GM12875 (cell line): ENCODE results near the gene FBXO3.
"Not testable (repeated sequence)": the region's sequence is repeated elsewhere in the genome, so short reads cannot be mapped to it uniquely, and the experiment has no call there.

Source experiments
- H3K4me3 ChIP-seq: one replicate; pipeline ENCODE4 v1.5.1; 2011; ENCODE audit warnings: low read depth, low read length, control low read depth
- TF ChIP-seq, protein P1 (sequence below): IDR thresholded peaks from 2 replicates; pipeline ENCODE4 v1.5.1; 2011; ENCODE audit warnings: low read depth, mild to moderate bottlenecking, control low read depth, inconsistent platforms, low read length, moderate library complexity, borderline replicate concordance; ENCODE audit not compliant: insufficient read depth

The FBXO3 gene, protein sequence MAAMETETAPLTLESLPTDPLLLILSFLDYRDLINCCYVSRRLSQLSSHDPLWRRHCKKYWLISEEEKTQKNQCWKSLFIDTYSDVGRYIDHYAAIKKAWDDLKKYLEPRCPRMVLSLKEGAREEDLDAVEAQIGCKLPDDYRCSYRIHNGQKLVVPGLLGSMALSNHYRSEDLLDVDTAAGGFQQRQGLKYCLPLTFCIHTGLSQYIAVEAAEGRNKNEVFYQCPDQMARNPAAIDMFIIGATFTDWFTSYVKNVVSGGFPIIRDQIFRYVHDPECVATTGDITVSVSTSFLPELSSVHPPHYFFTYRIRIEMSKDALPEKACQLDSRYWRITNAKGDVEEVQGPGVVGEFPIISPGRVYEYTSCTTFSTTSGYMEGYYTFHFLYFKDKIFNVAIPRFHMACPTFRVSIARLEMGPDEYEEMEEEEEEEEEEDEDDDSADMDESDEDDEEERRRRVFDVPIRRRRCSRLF

DNA sequence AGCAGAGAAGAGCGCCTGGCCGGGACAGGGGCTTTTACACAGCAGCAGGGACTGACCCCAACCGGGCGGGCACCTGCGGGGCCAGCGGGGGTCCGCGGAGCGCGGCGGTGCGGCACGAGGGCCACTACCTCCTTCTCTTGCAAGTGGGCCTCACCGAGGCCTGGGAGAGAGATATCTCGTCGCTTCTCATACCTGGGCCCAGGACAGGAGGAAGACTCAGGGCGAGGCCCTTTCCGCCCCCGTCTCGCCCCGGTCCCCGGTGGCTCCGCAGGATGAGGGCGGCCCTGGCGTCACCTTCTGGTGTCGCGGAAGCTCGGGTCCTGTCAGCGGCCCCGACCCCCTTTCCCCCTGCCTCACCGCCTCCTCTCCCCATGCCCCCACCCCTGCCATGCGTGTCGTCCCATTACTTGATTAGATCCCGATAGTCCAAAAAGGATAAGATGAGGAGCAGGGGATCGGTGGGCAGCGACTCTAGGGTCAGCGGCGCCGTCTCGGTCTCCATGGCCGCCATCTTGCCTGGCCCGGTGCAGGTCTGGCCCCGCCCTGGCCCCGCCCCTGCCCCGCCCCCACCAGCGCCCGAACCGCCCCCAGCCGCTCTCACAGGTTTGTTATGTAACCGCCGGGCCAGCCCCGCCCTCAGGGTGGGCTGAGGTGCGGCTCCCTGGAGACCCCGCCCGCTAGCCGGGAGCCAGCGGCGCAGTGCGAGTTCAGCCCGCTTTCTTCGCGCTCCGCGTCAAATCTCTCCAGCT is at the start of gene FBXO3:
TSS of gene FBXO3 (minus strand) at position 534 of the 749 bp plus-strand sequence. CDS start at position 511, 23 bp downstream.
- TF ChIP-seq, protein P1, sequence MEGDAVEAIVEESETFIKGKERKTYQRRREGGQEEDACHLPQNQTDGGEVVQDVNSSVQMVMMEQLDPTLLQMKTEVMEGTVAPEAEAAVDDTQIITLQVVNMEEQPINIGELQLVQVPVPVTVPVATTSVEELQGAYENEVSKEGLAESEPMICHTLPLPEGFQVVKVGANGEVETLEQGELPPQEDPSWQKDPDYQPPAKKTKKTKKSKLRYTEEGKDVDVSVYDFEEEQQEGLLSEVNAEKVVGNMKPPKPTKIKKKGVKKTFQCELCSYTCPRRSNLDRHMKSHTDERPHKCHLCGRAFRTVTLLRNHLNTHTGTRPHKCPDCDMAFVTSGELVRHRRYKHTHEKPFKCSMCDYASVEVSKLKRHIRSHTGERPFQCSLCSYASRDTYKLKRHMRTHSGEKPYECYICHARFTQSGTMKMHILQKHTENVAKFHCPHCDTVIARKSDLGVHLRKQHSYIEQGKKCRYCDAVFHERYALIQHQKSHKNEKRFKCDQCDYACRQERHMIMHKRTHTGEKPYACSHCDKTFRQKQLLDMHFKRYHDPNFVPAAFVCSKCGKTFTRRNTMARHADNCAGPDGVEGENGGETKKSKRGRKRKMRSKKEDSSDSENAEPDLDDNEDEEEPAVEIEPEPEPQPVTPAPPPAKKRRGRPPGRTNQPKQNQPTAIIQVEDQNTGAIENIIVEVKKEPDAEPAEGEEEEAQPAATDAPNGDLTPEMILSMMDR: no peak
- H3K4me3 ChIP-seq: peak within 1 kb of the TSS; percentile 96

DNA sequence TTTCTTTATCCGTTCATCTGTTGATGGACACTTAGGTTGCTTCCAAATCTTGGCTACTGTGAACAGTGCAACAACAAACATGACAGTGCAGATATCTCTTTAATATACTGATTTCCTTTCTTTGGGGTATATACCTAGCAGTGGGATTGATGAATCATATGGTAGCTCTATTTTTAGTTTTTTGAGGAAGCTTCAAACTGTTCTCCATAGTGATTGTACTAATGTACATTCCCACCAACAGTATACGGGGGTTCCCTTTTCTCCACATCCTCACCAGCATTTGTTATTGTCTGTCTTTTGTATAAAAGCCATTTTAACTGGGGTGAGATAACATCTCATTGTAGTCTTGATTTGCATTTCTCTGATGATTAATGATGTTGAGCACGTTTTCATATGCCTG is 48.7 kb upstream of the FBXO3 start:
- H3K4me3 ChIP-seq: not testable (repeated sequence)

DNA sequence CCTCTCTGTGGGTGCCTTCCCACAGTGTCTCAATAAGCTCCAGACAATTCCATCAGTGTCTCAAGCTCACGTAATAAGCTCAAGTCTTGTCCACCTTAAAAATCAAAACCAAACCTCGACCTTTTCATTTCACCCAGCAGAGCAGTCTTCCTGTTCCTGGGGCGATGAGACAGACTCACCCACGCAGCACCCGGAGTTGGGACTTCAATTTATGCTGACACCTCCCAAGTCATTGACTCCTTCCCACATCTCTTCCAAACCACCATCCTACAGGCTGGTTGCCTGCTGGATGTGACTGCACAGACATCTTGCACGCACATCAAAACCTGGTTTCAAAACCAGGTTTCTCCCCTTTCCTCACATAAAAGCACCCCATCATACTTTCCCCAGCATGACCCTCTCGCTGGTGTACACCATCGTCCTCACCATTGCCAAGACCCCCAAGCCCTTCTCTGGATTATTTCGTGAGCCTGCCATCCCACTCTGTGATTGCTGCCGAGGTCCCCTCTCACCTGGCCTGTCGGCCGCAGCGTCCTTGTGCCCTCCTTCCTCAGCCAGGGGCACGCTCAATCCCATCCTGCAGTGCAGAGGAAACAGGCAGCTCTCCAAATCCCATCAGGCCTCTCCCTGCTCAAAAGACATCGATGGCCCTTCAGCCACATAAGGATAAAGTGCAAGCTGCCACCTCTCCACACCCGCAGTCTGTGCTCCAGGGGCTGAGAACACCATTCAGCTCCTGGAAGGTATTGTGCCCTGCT is 45.1 kb upstream of the FBXO3 start:
- TF ChIP-seq, protein P1: no peak
- no peak overlapping the region for H3K4me3 ChIP-seq

DNA sequence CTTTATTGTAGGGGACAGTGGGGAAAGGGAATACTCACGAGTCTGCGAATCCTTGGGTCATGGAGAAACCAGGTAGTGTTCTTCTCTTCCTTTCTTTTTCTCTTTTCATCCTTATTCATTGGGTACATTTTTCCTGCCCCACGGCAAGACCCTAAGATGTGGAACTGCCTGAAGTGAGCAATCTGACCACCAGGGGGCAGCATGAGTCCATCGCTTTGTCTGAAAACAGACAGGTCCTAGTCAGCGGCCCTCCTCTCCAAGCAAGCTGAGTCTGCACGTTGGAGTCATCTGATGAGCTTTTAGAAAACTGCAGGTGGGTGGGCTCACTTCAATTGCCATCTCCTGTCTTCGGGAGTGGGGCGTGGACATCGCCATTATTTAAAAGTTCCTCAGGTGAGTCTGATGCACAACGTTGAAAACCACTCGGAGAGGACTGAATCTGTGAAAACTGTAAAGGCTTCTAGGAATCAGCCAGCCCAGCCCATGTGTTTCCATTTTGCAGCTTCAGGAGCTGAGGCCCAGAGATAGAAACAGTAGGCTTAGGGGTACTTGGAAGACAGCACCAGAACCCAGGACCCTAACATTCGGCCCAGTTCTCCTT is 34.0 kb upstream of the FBXO3 start:
- no peak overlapping the region for H3K4me3 ChIP-seq
- TF ChIP-seq, protein P1: peak; percentile 84

DNA sequence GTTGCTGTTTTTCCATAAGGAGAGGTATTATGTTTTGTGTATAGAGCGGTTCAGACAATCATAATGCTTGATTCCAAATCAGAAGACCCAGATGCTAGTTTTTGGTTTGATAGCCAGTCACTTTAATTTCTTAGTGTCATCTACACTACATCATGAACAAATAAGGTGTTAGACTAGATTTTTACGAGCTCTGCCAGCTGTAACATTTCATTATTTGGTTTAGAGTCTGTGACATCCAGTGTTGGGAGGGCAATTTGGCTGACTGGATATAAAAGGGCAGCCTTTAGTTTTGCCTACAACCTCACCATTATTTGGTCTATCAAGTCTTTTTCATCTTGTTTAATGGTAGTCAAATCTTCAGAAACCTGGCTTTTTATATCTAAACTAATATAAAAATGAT is 30.2 kb upstream of the FBXO3 start:
- no peak overlapping the region for H3K4me3 ChIP-seq
- TF ChIP-seq, protein P1: no peak

DNA sequence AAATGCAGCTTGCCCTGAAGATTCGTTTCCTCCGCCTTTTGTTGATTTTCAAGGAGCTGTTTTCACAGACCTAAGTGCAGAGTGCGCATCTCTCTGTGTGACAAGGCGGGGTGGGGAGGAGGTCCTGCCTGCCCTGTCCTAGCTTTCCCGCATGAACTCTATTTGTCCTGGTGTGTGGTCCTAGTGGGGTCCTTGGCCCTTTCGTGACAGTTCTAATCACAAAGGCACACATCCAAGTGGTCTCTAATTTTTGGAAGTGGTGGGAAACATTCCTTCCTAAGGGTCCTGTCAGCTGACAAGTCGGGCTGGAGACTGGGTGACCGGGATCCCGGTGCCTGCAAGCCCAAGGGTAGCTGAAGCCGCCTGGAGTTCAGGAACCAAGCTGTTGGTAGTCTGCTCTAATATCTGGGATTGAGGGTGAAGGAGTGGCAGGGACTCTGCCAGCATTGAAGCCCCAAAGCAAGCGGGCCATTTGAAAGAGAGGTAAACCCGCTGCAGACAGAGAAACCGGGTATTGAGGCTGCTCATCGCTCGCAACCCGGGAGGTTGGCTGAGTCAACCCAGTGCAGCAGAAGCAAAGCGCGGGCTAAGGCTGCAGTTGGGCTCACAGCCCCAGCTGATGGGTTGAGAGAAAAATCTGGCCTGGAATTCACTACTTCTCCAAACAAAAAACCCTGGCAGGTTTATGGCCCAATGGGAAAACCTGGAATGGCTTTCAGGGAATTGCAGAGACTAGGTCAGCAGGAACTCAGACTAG is 28.1 kb upstream of the FBXO3 start:
- H3K4me3 ChIP-seq: no peak overlapping the region
- TF ChIP-seq, protein P1: no peak
